GM19240 (cell line): ENCODE measurements around the gene NBDY.
"Not testable (repeated sequence)": the region's sequence is repeated elsewhere in the genome, so short reads cannot be mapped to it uniquely, and the experiment has no call there.

ENCODE experiments used
- DNase-seq: peaks from one replicate; pipeline ENCODE4 v3.0.0; 2011; ENCODE audit warnings: low spot score; ENCODE audit not compliant: insufficient read length

NBDY gene, protein sequence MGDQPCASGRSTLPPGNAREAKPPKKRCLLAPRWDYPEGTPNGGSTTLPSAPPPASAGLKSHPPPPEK

DNA sequence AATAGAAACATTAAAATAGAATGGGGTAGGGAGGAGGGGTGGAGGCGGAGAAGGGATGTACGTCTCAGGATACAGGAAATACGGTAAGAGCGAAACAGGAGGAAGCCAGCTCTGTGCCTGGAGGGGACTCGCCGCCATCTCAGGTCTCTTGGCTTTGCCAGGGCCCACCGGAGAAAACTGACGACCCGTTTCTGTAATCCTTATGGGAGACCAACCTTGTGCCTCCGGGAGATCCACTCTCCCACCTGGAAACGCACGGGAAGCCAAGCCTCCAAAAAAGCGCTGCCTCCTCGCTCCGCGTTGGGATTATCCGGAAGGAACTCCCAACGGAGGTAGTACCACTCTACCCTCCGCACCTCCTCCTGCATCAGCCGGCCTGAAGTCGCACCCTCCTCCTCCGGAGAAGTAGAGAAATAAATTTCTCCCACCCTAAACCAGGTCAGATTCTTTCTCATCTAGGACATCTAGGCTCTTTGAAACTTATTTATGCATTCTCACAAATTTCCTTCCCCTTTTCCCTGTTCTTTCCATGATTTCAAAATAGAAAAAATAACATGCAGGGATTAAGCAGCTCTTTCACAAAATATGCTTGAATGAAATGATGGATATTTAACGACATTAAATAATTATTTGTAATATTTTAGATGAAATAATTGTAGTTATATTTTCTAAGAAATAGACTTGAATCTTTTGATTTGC, at the start of gene NBDY:
NBDY (plus strand) TSS at position 92 of the 699 bp plus-strand sequence; CDS start at position 203, 111 bp downstream.
- DNase-seq = no peak

DNA sequence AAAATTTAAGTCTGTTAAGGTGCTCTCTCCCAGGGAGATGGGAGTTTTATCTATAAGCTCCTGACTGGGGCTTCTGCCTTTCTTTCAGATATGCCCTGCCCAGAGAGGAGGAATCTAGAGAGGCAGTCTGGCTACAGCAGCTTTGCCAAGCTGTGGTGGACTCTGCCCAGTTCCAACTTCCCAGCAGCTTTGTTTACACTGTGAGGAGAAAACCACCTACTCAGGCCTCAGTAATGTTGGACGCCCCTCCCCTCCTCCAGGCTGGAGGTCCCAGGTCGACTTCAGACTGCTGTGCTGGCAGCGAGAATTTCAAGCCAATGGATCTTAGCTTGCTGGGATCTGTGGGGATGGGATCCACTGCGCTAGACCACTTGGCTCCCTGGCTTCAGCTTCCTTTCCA, 24.5 kb upstream of the NBDY start:
- DNase-seq = not testable (repeated sequence)

DNA sequence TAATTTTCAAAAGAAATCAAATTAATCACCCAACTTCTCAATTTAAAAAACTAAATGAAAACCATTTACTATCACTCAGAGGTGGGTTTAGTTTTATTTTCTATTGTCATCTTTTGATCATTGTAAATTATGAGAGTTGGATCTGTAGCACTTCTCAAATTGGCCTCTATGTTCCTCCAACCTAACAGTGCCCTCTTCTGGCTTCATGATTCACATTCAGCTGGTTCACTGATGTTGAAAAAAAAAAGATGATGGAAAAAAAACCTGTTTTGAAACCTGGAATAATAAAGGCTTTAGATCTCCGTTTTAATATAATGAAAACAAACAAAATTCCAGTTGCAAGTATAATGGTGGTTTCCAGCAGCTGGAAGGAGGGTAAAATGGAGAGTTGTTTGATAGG, 2.4 kb upstream of the NBDY start:
- no peak for DNase-seq

DNA sequence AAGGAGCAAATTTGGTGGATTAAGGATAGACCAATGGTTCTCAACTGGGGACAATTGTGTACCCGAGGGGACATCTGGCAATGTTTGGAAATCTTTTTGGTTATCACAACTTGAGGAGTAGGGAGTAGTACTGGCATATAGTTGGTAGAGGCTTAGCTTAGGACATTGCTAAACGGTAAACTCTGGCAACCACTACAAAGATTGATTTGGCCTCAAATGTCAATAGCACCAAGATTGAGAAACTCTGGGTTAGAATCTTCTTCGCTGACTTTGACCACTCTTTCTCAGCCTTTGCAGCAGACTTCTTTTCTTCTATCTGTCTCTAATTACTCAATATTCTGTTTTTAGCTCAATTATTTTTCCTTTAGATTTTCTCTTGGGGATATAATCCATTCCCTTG, 1.5 kb upstream of the NBDY start:
- no peak for DNase-seq

DNA sequence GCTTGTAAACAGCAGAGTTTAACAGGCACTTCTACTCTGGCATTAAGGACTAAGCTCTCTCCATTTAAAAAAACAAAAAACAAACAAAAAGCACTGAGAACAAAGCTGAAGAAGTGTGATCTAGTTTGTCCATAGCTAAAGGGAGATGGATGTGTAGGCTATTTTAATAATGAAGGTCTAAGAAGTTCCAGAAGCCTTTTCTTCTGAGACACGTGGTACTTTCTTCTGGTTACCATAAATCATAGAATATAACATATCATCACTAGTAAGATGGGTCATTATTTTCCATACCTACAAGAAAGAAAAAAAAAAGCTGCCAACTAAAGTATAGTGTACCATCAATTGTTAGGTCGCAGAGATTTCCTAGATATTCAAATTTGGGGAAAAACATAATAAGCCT, 722 bp upstream of the NBDY start:
- no peak for DNase-seq

DNA sequence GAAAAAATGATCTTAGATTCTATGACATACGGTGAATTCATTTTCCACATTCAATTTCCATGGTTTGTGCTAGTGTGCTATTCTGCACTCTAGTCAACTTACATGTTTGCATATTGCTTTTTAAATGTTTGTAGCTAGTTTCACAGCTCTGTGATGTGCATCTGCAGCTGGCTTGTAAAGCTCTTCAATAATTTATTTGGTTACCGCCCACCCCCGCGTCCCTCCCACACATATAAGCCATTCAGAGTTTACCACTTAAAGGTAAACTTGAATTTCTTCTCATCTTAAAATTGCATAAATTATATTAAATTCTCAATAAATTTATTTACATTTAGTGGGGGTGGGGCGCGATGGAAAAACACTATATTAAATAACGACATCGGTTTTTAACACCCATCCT, 291 bp upstream of the NBDY start:
- DNase-seq = no peak

GRCh38 chrX:56733459-56734046, 4.5 kb downstream of the NBDY start:
- DNase-seq = no peak

GRCh38 chrX:56736219-56736618, 7.2 kb downstream of the NBDY start:
- no peak for DNase-seq

- DNase-seq = no peak
Observed at GRCh38 chrX:56738670-56739069, 9.6 kb downstream of the NBDY start.

DNA sequence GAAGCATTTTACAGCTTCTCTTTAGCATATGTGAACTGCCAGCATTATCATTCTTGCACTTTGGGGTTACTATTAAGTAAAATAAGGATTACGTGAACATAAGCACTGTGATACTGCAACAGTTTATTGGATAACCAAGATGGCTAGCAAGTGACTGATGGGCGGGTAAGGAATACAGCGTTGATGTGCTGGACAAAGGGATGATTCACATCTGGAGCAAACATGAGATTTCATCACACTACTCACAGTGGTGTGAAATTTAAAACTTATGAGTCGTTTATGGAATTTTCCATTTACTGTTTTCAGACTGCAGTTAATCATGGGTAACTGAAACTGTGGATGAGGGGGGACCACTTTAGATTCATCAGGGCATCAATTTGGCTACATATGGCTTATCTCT, 16.0 kb downstream of the NBDY start:
- no peak for DNase-seq

DNA sequence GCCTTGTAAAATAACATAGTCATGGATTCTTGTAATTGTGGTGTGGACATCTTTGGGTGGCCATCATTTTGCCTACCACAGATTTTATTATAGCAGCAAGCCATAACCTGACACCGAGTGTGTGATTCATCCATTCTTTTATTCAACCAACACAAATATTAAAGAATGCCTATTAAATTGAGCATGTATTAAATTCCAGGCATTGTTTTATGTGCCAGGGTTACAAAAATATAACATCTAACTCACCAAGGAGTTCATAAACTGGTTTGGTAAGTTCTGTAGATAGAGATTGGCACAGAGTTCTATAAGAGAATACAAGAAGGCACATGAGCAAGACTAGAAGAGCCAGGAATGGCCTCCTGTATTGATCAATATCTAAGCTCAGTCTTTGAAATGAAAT, 18.0 kb downstream of the NBDY start:
- no peak for DNase-seq

DNA sequence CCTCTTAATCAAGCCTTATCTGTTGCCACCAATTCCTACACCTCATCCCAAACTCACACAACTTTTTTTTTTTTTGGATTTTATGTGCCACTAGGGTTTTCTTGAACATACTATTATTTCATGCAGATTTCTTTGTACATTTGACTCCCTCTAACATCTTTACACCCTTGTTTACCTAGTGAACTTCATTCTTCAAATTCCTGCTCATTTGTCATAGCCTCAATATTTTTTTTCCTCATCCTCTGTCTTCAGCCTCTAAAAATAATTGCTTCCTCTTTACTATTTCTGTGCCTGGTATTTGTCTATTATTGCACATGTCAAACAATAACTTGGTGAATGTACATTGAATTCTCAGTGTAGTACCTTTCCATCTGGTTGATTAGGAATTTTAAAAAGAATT, 22.0 kb downstream of the NBDY start:
- no peak for DNase-seq

- DNase-seq = no peak
Observed at GRCh38 chrX:56757327-56757726, 28.3 kb downstream of the NBDY start.

- DNase-seq = no peak
Observed at GRCh38 chrX:56758456-56758855, 29.4 kb downstream of the NBDY start.

DNA sequence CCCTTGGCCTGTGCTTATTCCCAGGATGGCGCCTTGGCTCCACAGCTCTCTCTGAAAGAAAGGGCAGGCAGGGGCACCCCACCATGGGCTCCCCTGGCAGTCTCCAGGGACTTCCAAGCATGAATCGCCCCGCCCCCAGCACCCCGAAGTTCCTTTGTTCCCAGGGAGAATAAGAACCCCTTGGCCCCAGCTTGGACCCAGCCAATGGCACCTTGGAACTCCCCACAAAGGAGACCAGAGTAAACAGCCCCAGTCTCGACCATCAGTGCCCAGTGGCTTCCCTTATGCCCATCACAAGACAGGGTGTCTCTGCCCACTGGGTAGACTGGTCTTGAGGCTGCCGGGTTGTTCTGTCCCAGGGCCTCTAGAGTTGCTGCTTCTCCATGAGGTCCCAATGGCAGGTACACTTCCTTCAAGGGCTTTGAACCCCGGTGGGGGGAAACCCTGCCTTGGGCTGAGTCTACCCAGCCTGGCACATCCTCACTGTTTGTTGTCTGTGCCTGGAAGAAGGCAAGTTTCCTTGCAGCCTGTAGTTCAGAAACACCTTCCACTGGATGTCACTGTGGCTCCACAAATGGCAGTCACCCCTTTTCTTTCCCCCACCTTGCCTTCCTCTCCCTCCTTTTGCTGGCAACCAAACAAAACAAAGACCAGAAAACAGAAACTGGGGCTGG, 30.8 kb downstream of the NBDY start:
- no peak for DNase-seq

DNA sequence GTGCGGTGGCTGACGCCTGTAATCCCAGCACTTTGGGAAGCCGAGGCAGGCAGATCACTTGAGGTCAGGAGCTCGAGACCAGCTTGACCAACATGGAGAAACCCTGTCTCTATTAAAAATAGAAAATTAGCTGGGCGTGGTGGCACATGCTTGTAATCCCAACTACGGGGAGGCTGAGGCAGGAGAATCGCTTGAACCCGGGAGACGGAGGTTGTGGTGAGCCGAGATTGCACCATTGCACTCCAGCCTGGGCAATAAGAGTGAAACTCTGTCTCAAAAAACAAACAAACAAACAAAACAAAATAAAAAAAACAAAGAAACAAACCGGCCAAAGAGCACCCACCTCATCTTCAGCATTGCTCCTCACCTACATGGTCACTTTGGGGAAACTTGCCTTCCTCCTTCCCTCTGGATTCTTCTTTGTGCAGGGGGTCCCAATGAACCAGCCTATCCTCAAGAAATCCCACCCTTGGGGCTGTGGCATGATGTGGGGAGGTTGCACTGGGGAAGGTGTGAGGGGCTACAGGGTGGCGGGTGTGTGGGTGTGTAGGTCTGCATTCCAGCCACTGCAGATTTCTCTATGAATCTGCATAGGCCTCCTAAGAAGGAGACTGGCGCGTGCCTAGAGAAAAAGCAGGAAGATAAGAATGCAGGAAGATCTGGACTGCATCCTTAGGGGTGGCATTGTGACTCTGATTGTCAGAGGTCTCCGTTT, 31.5 kb downstream of the NBDY start:
- not testable (repeated sequence) for DNase-seq

DNA sequence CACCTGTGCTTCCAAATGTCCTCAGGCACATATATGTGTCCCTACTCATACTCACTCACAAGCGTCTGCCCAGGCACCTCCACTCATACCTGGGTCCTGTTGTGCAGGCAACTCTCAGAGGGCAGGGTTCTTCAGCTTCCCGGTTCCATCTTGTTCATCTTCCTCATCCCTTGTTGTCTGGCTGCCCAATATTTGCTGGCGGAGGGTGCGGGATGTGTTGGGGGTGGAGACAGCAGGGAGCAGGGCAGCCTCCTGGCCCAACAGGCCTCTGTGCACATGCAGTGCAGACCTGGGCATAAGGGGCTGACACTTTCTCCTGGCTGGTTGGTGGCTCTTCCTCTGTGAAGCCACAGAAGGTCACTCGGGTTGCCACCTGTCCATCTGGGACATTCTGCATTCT, 32.1 kb downstream of the NBDY start:
- DNase-seq = no peak

- no peak for DNase-seq
Observed at GRCh38 chrX:56762220-56762619, 33.2 kb downstream of the NBDY start.

DNA sequence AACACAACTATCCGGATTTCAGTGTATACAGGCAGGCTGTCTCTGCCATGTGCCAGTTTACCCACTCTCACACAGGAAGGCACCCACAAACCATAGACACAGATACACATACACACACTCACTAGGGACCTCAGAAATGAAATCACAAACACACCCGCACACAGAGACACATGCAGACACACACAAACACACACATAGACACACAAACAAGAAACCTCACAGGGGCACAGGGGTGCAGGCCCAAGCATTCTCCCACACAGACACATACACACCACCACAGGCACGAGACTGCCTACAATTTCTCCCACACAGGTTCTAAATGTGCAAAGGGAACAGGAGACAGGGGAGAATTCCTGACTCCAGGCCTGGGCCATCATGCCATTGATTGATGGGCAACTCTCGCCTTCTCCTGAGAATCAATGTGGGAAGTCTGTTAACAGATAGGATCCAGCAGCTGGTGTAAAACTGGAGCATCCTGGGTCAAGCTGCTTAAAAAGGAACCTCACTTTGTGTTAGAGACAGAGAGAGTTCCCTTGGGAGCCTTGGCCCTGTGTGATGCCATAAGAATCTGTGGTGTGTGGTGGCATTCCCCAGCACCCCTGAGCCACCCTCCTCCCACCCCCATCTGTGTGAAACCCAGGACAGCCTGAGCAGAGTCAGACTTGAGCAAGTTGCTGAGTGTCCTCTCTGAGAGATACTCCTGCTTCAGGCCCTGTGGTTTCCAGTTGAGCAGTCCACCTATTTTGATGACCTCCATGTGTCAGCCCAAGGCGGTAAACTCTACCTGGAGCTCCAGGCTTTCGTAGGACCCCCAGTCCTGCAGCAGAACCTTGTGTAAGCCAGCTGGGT, 33.9 kb downstream of the NBDY start:
- DNase-seq = no peak

DNA sequence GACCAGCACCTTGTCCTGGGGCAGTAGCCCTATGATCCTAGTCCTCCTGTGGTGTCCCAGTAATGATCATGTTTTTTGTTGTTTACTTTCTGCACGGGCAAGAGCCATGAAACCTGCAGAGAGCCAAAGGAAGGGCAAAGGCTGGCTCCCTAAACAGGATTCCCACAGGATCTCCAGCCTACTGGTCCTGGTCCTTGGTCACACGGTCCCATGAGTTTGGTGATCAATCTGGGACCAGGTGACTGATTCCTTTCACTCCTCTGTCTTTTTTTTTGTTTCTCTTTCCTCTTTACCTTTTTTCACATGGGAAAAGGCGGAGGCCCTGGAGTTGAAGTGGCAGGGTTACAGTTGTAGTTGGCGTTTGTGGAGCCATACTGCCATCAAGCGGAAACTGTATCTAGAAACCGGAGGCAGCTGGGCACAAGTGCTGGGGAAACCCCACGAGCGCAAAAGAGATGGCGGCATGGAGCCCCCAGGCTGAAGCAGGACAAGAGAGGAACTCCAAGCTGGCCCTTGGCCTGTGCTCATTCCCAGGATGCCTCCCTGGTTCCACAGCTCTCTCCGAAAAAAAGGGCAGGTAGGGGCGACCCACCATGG, 34.6 kb downstream of the NBDY start:
- no peak for DNase-seq
